Stomach (tissue), 9 donors: ENCODE results near the gene USP47. TPM values are rescaled to one million over a fixed set of nuclear protein-coding genes. Genes with fewer than 3 reads are reported as not detected.
A peak's percentile ranks its signal among the peaks of the same experiment; 100 is the strongest.

Experiments
- DNase-seq, 2 donors: peaks; one replicate each; pipeline versions ENCODE4 v3.0.0 to v3.0.0-alpha.2; 2013 to 2019
- H3K27ac ChIP-seq, 5 donors: fragments of 200-600 bp in 4 of 5; sonication (generic) in 4 of 5; one replicate each; pipeline ENCODE4 v1.5.1; 2013 to 2019; ENCODE audit warnings: mild to moderate bottlenecking in 1 of 5, moderate library complexity in 1 of 5
- H3K27me3 ChIP-seq, 3 donors: fragments of 200-600 bp; sonication (generic); one replicate each; pipeline ENCODE4 v1.5.1; 2017 to 2019; ENCODE audit warnings: mixed run types in 1 of 3
- H3K36me3 ChIP-seq, 4 donors: fragments of 200-600 bp; sonication (generic); 1 replicate in 3 of 4; 2 replicates in 1 of 4; pipeline ENCODE4 v1.5.1; 2016 to 2019
- H3K4me1 ChIP-seq, 4 donors: fragments of 200-600 bp; sonication (generic); one replicate each; pipeline ENCODE4 v1.5.1; 2016 to 2019
- H3K4me3 ChIP-seq, 4 donors: fragments of 200-600 bp; sonication (generic) in 3 of 4; one replicate each; pipeline ENCODE4 v1.5.1; 2016 to 2019; ENCODE audit warnings: mild to moderate bottlenecking in 1 of 4
- H3K9me3 ChIP-seq, 4 donors: fragments of 200-600 bp; sonication (generic); one replicate each; pipeline ENCODE4 v1.5.1; 2016 to 2019
- CTCF ChIP-seq, 7 experiments: fragments of 450-650 bp in 4 of 7; fragments of 200-600 bp in 3 of 7; sonication (generic) in 3 of 7; IDR thresholded peaks; one replicate each; pipeline ENCODE4 v1.5.1; 2016 to 2019; ENCODE audit warnings: antibody characterized with exemption in 7 of 7, control low read depth in 2 of 7, mild to moderate bottlenecking in 1 of 7
- EP300 ChIP-seq: sonication (generic); formaldehyde crosslinking; IDR thresholded peaks from one replicate; pipeline ENCODE4 v1.6.1; 2017; ENCODE audit warnings: antibody characterized with exemption
- POLR2A ChIP-seq, 4 donors: fragments of 450-650 bp; IDR thresholded peaks; one replicate each; pipeline ENCODE4 v1.6.1; 2016; ENCODE audit warnings: antibody characterized with exemption in 4 of 4, control low read depth in 2 of 4, mild to moderate bottlenecking in 1 of 4, moderate library complexity in 1 of 4
- POLR2AphosphoS5 ChIP-seq, 3 donors: sonication (generic); formaldehyde crosslinking; IDR thresholded peaks; one replicate each; pipeline ENCODE4 v1.6.1; 2016; ENCODE audit warnings: antibody characterized with exemption in 3 of 3
- WGBS, 5 donors: extraction: QIAGEN DNeasy Blood & Tissue Kit in 3 of 5; methylation state at CpG; one replicate each; pipeline versions ENCODE4 v1.1.5 to v1.1.7; 2013 to 2018; 5-methylcytosine and 5-hydroxymethylcytosine counted together
- intact Hi-C: fragments of 100-400 bp; cut with DNase I; formaldehyde crosslinking; loops from one replicate; pipeline ENCODE4 v1.15.1; 2023; ENCODE audit warnings: low total_unique reads
- polyA plus RNA-seq, 3 donors: library from polyadenylated mRNA; stranded (reverse); fragments of 200-250 nt; gene quantifications; one replicate each; pipeline ENCODE4 v1.2.3, GENCODE V29; 2013
- total RNA-seq, 5 donors: library from RNA; depleted of rRNA; stranded (reverse); fragments of >200 nt; gene quantifications; one replicate each; pipeline versions ENCODE4 v1.1.0 to v1.2.3, GENCODE V29; 2014 to 2016
- donor health status: healthy with polysubstance abuse.
- donor health status: Bipolar disorder and iron deficiency.
- donor health status: healthy.

The USP47 gene
- total and polyA plus RNA-seq, 8 donors: 14.6 to 200 (median 48.8) TPM

GRCh38 chr11:11984563-11984962 is 142.8 kb downstream of the USP47 start:
- Histone ChIP-seq H3K4me3 (no peak overlapping the region), H3K27me3 (no peaks in the 10 kb centered on the region), H3K36me3 (no peaks in the 10 kb centered on the region), H3K9me3 (no peaks in the 10 kb centered on the region), H3K4me1 (peaks cover 1 to 40% (median 26%) of the 10 kb centered on the region in 4 donors), H3K27ac (peak overlapping the region in 1 of 5 donors; percentile 24)
- DNase-seq: no peak
- intact Hi-C loops: no loop called here
- TF ChIP-seq EP300: no peak
- 77 to 92% (median 81%) methylated on average over 5 of the region's 5 CpGs for WGBS, 5 donors

GRCh38 chr11:11985016-11985715 is 143.4 kb downstream of the USP47 start:
- no peaks in the 10 kb centered on the region for H3K27me3 ChIP-seq
- no peak overlapping the region for H3K4me3 ChIP-seq
- peaks cover 1 to 38% (median 23%) of the 10 kb centered on the region in 4 donors for H3K4me1 ChIP-seq
- no peaks in the 10 kb centered on the region for H3K9me3 ChIP-seq
- 90 to 93% (median 92%) methylated on average over 8 of the region's 8 CpGs for WGBS, 5 donors
- H3K36me3 ChIP-seq: no peaks in the 10 kb centered on the region
- intact Hi-C loops: no loop called here
- peak overlapping the region in 3 of 5 donors; percentile 23 to 48 (median 24) for H3K27ac ChIP-seq
- TF ChIP-seq POLR2A (IDR thresholded peaks at IDR 0.05): no peak
- peak in 1 of 2 donors; percentile 15 for DNase-seq

GRCh38 chr11:11985954-11986949 is 144.5 kb downstream of the USP47 start:
- DNase-seq: no peak
- 77 to 86% (median 81%) methylated on average over 9 of the region's 9 CpGs for WGBS, 5 donors
- H3K4me3 ChIP-seq: no peak overlapping the region
- TF ChIP-seq POLR2AphosphoS5 (IDR thresholded peaks at IDR 0.05) (no peak), EP300 (no peak), POLR2A (IDR thresholded peaks at IDR 0.05) (no peak), CTCF (IDR thresholded peaks at IDR 0.05) (no peak)
- H3K27ac ChIP-seq: peak overlapping the region in 2 of 5 donors; percentile 23 to 48
- no peaks in the 10 kb centered on the region for H3K36me3 ChIP-seq
- no peaks in the 10 kb centered on the region for H3K9me3 ChIP-seq
- no peaks in the 10 kb centered on the region for H3K27me3 ChIP-seq
- peaks cover 3 to 41% (median 25%) of the 10 kb centered on the region in 4 donors for H3K4me1 ChIP-seq
- intact Hi-C loops: no loop called here

- TF ChIP-seq POLR2AphosphoS5 (IDR thresholded peaks at IDR 0.05): peak in 1 of 3 donors; percentile 28
- TF ChIP-seq EP300: no peak
- TF ChIP-seq CTCF (IDR thresholded peaks at IDR 0.05): peak in 2 of 7 experiments; percentile 24 to 33
- no peak for TF ChIP-seq POLR2A (IDR thresholded peaks at IDR 0.05)
- 36 to 78% (median 71%) methylated on average over 1 of the region's 1 CpG for WGBS, 5 donors
- DNase-seq: peak in 1 of 2 donors; percentile 25
- peak overlapping the region in 4 of 5 donors; percentile 5 to 62 (median 42) for H3K27ac ChIP-seq
- H3K4me3 ChIP-seq: no peak overlapping the region
- H3K4me1 ChIP-seq: peaks cover 3 to 43% (median 35%) of the 10 kb centered on the region in 4 donors
- no peaks in the 10 kb centered on the region for H3K27me3 ChIP-seq
- no peaks in the 10 kb centered on the region for H3K36me3 ChIP-seq
- intact Hi-C loops: no loop called here
- no peaks in the 10 kb centered on the region for H3K9me3 ChIP-seq
Measured at GRCh38 chr11:11987503-11988022, 145.8 kb downstream of the USP47 start.

GRCh38 chr11:11988099-11988651 is 146.4 kb downstream of the USP47 start:
- H3K36me3 ChIP-seq: no peaks in the 10 kb centered on the region
- 77 to 86% (median 81%) methylated on average over 7 of the region's 7 CpGs for WGBS, 5 donors
- no peak for DNase-seq
- peaks cover 3 to 46% (median 38%) of the 10 kb centered on the region in 4 donors for H3K4me1 ChIP-seq
- H3K9me3 ChIP-seq: no peaks in the 10 kb centered on the region
- intact Hi-C loops: no loop called here
- TF ChIP-seq POLR2A (IDR thresholded peaks at IDR 0.05) (no peak), POLR2AphosphoS5 (IDR thresholded peaks at IDR 0.05) (no peak), EP300 (no peak), CTCF (IDR thresholded peaks at IDR 0.05) (no peak)
- no peak overlapping the region for H3K4me3 ChIP-seq
- peak overlapping the region; percentile 3 to 62 (median 49) for H3K27ac ChIP-seq
- no peaks in the 10 kb centered on the region for H3K27me3 ChIP-seq
